GM12878 (cell line): ENCODE data around the gene MTA3.

Experiments
- BCL3 ChIP-seq: IDR thresholded peaks from 2 replicates; pipeline ENCODE4 v1.6.1; 2011; ENCODE audit warnings: borderline replicate concordance, low read depth, mild to moderate bottlenecking, moderate library complexity, low read length; ENCODE audit not compliant: insufficient read depth, poor library complexity, severe bottlenecking
- EZH2 ChIP-seq: IDR thresholded peaks from 2 replicates; pipeline ENCODE4 v1.6.1; 2012; ENCODE audit warnings: low read depth, mild to moderate bottlenecking, control low read depth, inconsistent platforms, low read length, borderline replicate concordance; ENCODE audit not compliant: control insufficient read depth
- GABPA ChIP-seq: IDR thresholded peaks from 2 replicates; pipeline ENCODE4 v1.6.1; 2014; ENCODE audit warnings: antibody characterized with exemption, low read depth, mild to moderate bottlenecking, inconsistent platforms
- REST ChIP-seq: IDR thresholded peaks from 2 replicates; pipeline ENCODE4 v1.6.1; 2012; ENCODE audit warnings: mild to moderate bottlenecking, low read depth, low read length
- TAF1 ChIP-seq: IDR thresholded peaks from 2 replicates; pipeline ENCODE4 v1.6.1; 2011; ENCODE audit warnings: mild to moderate bottlenecking, low read depth, low read length, borderline replicate concordance
- ZNF274 ChIP-seq: IDR thresholded peaks from one replicate; pipeline ENCODE4 v1.8.0; 2011; ENCODE audit not compliant: insufficient read length, insufficient read depth
- TF ChIP-seq, protein P1 (sequence below), 3 experiments: IDR thresholded peaks in 2 of 3; conservative IDR thresholded peaks in 1 of 3; 2 replicates each; pipeline ENCODE4 v1.5.1; 2011; ENCODE audit warnings: low read depth in 3 of 3, low read length in 3 of 3, mild to moderate bottlenecking in 3 of 3, control low read depth in 2 of 3, moderate library complexity in 2 of 3, inconsistent platforms in 1 of 3, mixed read lengths in 1 of 3; ENCODE audit not compliant: control insufficient read depth in 2 of 3, insufficient read depth in 1 of 3; ENCODE audit errors: extremely low read depth in 1 of 3

- no peak for TF ChIP-seq TAF1
- TF ChIP-seq, protein P1, sequence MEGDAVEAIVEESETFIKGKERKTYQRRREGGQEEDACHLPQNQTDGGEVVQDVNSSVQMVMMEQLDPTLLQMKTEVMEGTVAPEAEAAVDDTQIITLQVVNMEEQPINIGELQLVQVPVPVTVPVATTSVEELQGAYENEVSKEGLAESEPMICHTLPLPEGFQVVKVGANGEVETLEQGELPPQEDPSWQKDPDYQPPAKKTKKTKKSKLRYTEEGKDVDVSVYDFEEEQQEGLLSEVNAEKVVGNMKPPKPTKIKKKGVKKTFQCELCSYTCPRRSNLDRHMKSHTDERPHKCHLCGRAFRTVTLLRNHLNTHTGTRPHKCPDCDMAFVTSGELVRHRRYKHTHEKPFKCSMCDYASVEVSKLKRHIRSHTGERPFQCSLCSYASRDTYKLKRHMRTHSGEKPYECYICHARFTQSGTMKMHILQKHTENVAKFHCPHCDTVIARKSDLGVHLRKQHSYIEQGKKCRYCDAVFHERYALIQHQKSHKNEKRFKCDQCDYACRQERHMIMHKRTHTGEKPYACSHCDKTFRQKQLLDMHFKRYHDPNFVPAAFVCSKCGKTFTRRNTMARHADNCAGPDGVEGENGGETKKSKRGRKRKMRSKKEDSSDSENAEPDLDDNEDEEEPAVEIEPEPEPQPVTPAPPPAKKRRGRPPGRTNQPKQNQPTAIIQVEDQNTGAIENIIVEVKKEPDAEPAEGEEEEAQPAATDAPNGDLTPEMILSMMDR (IDR thresholded peaks at IDR 0.05 in 2 of 3, conservative IDR thresholded peaks at IDR 0.05 in 1 of 3; ENCODE audit: control insufficient read depth in 2 of 3, extremely low read depth in 1 of 3, insufficient read depth in 1 of 3, low read depth in 3 of 3, low read length in 3 of 3) = no peak
- TF ChIP-seq GABPA = no peak
- no peak for TF ChIP-seq ZNF274
- TF ChIP-seq EZH2 = no peak
- no peak for TF ChIP-seq BCL3
- no peak for TF ChIP-seq REST
Measured at GRCh38 chr2:42675815-42676214, 107.4 kb downstream of the MTA3 start.
